ENCODE results near the gene ZFAND2B. TPM values are rescaled to one million over a fixed set of nuclear protein-coding genes. Genes with fewer than 3 reads are reported as not detected.

Gene ZFAND2B
- 18.0 to 22.8 TPM (median 19.9 TPM) in 5 replicates for total RNA-seq (2022; extraction: Qiagen RNA extraction; ENCODE audit: low read depth)

GRCh38 chr2:219206328-219207133 lies at the start of gene ZFAND2B:
Gene ZFAND2B (plus strand): TSS chr2:219206782. CDS start chr2:219206988, 206 bp downstream.

GRCh38 chr2:219160186-219161017 lies 46.2 kb upstream of the ZFAND2B start, which contains the start of gene NHEJ1:
Gene NHEJ1 (minus strand): TSS chr2:219160815. CDS start chr2:219158362, 2,453 bp downstream.

GRCh38 chr2:219169930-219170654 lies 36.5 kb upstream of the ZFAND2B start, which contains the start of gene SLC23A3:
Gene SLC23A3 (minus strand): TSS chr2:219170029. CDS start chr2:219169984, 45 bp downstream.

GRCh38 chr2:219176818-219177551 lies 29.6 kb upstream of the ZFAND2B start, which contains the start of gene CNPPD1:
Gene CNPPD1 (minus strand): TSS chr2:219176925. CDS start chr2:219176828, 97 bp downstream.

GRCh38 chr2:219177552-219178376 lies 28.8 kb upstream of the ZFAND2B start, which contains the start of gene RETREG2:
Gene RETREG2 (plus strand): TSS chr2:219178275. CDS start chr2:219178353, 78 bp downstream.

GRCh38 chr2:219218732-219219701 lies 12.4 kb downstream of the ZFAND2B start, which contains the start of gene ABCB6:
Gene ABCB6 (minus strand): TSS chr2:219218958. CDS start chr2:219218673, 285 bp downstream.

GRCh38 chr2:219229305-219230058 lies 22.9 kb downstream of the ZFAND2B start, which contains the start of the genes ANKZF1 and ATG9A:
Gene ANKZF1 (plus strand): TSS chr2:219229806. CDS start chr2:219230258, 452 bp downstream.
Gene ATG9A (minus strand): TSS chr2:219229636. CDS start chr2:219228024, 1,612 bp downstream.

GRCh38 chr2:219245148-219245898 lies 38.7 kb downstream of the ZFAND2B start, which contains the start of the genes GLB1L and STK16:
Gene GLB1L (minus strand): TSS chr2:219245444. CDS start chr2:219243573, 1,871 bp downstream.
Gene STK16 (plus strand): TSS chr2:219245479. CDS start chr2:219246000, 521 bp downstream.

GRCh38 chr2:219252900-219253752 lies 46.5 kb downstream of the ZFAND2B start, which contains the start of gene TUBA4B:
Gene TUBA4B (plus strand): TSS chr2:219253243. CDS start chr2:219253408, 165 bp downstream.

GRCh38 chr2:219253753-219254589 lies 47.4 kb downstream of the ZFAND2B start, which contains the start of gene TUBA4A:
Gene TUBA4A (minus strand): TSS chr2:219253918. CDS start chr2:219253858, 60 bp downstream.

Other genes with a start within 250 kb of the ZFAND2B start
- 1.2 to 2.5 TPM (median 1.9 TPM) in 5 replicates for gene CDK5R2, start 247.1 kb upstream of the ZFAND2B start, total RNA-seq (2022; extraction: Qiagen RNA extraction; ENCODE audit: low read depth)
- not detected in 5 replicates for gene FEV, start 221.6 kb upstream of the ZFAND2B start, total RNA-seq (2022; extraction: Qiagen RNA extraction; ENCODE audit: low read depth)
- 0.18 TPM in 1 of 5 replicates, not detected in the others for gene CRYBA2, start 213.4 kb upstream of the ZFAND2B start, total RNA-seq (2022; extraction: Qiagen RNA extraction; ENCODE audit: low read depth)
- 0.09 to 0.19 TPM (median 0.15 TPM) in 5 replicates for gene CFAP65, start 165.3 kb upstream of the ZFAND2B start, total RNA-seq (2022; extraction: Qiagen RNA extraction; ENCODE audit: low read depth)
- gene IHH, start 145.9 kb upstream of the ZFAND2B start, total RNA-seq (2022; extraction: Qiagen RNA extraction; ENCODE audit: low read depth) = 0.14 to 0.20 TPM (median 0.15 TPM) in 5 replicates
- 15.0 to 17.4 TPM (median 16.3 TPM) in 5 replicates for gene NHEJ1, start 46.0 kb upstream of the ZFAND2B start, total RNA-seq (2022; extraction: Qiagen RNA extraction; ENCODE audit: low read depth)
- 0.57 to 1.4 TPM (median 0.70 TPM) in 5 replicates for gene SLC23A3, start 36.8 kb upstream of the ZFAND2B start, total RNA-seq (2022; extraction: Qiagen RNA extraction; ENCODE audit: low read depth)
- 40.6 to 45.1 TPM (median 43.6 TPM) in 5 replicates for gene CNPPD1, start 29.9 kb upstream of the ZFAND2B start, total RNA-seq (2022; extraction: Qiagen RNA extraction; ENCODE audit: low read depth)
- gene RETREG2, start 28.5 kb upstream of the ZFAND2B start, total RNA-seq (2022; extraction: Qiagen RNA extraction; ENCODE audit: low read depth) = 65.3 to 87.9 TPM (median 86.5 TPM) in 5 replicates
- 24.1 to 39.3 TPM (median 33.7 TPM) in 5 replicates for gene ABCB6, start 12.2 kb downstream of the ZFAND2B start, total RNA-seq (2022; extraction: Qiagen RNA extraction; ENCODE audit: low read depth)
- gene ATG9A, start 22.9 kb downstream of the ZFAND2B start, total RNA-seq (2022; extraction: Qiagen RNA extraction; ENCODE audit: low read depth) = 47.0 to 55.9 TPM (median 49.7 TPM) in 5 replicates
- gene ANKZF1, start 23.0 kb downstream of the ZFAND2B start, total RNA-seq (2022; extraction: Qiagen RNA extraction; ENCODE audit: low read depth) = 16.2 to 23.2 TPM (median 20.9 TPM) in 5 replicates
- gene GLB1L, start 38.7 kb downstream of the ZFAND2B start, total RNA-seq (2022; extraction: Qiagen RNA extraction; ENCODE audit: low read depth) = 5.1 to 6.7 TPM (median 6.1 TPM) in 5 replicates
- gene STK16, start 38.7 kb downstream of the ZFAND2B start, total RNA-seq (2022; extraction: Qiagen RNA extraction; ENCODE audit: low read depth) = 25.0 to 30.5 TPM (median 29.4 TPM) in 5 replicates
- gene TUBA4B, start 46.5 kb downstream of the ZFAND2B start, total RNA-seq (2022; extraction: Qiagen RNA extraction; ENCODE audit: low read depth) = 0.26 to 0.46 TPM (median 0.31 TPM) in 5 replicates
- 365 to 546 TPM (median 419 TPM) in 5 replicates for gene TUBA4A, start 47.1 kb downstream of the ZFAND2B start, total RNA-seq (2022; extraction: Qiagen RNA extraction; ENCODE audit: low read depth)
- 46.4 to 58.3 TPM (median 54.4 TPM) in 5 replicates for gene DNAJB2, start 72.6 kb downstream of the ZFAND2B start, total RNA-seq (2022; extraction: Qiagen RNA extraction; ENCODE audit: low read depth)
- 1.3 to 2.2 TPM (median 1.9 TPM) in 5 replicates for gene PTPRN, start 102.6 kb downstream of the ZFAND2B start, total RNA-seq (2022; extraction: Qiagen RNA extraction; ENCODE audit: low read depth)
- gene RESP18, start 126.0 kb downstream of the ZFAND2B start, total RNA-seq (2022; extraction: Qiagen RNA extraction; ENCODE audit: low read depth) = not detected in 5 replicates
- gene DNPEP, start 181.1 kb downstream of the ZFAND2B start, total RNA-seq (2022; extraction: Qiagen RNA extraction; ENCODE audit: low read depth) = 61.9 to 65.8 TPM (median 64.1 TPM) in 5 replicates
- gene DES, start 211.6 kb downstream of the ZFAND2B start, total RNA-seq (2022; extraction: Qiagen RNA extraction; ENCODE audit: low read depth) = 0.08 to 0.09 TPM in 2 of 5 replicates, not detected in the others
- gene SPEG, start 228.1 kb downstream of the ZFAND2B start, total RNA-seq (2022; extraction: Qiagen RNA extraction; ENCODE audit: low read depth) = 5.8 to 8.1 TPM (median 6.6 TPM) in 5 replicates